SK-N-SH treated with all-trans-retinoic acid at 6 μM for 48 hours (cell line): Measurements from ENCODE around the gene MRPS5.

Experiments used
- ATAC-seq: fragments of 200-7000 bp; cut with Tn5 transposase; 3 replicates; pipeline ENCODE4 v1.9.1; 2020; ENCODE audit warnings: mild to moderate bottlenecking, moderate library complexity
- ARNTL ChIP-seq: fragments of 450-650 bp; formaldehyde crosslinking; IDR thresholded peaks from 2 replicates; pipeline ENCODE4 v1.5.0; 2020; ENCODE audit warnings: low read depth, mild to moderate bottlenecking, moderate library complexity, borderline replicate concordance
- BACH2 ChIP-seq: fragments of 250-450 bp; sonication (Bioruptor Pico); IDR thresholded peaks from 2 replicates; pipeline ENCODE4 v1.9.0; 2021; ENCODE audit warnings: mild to moderate bottlenecking, borderline replicate concordance
- CSDC2 ChIP-seq: fragments of 250-450 bp; sonication (Bioruptor Pico); IDR thresholded peaks from 2 replicates; pipeline ENCODE4 v1.5.0; 2020; ENCODE audit warnings: mild to moderate bottlenecking, moderate library complexity
- CSRNP3 ChIP-seq: fragments of 250-450 bp; sonication (Bioruptor Pico); IDR thresholded peaks from 2 replicates; pipeline ENCODE4 v1.5.1; 2021; ENCODE audit warnings: mild to moderate bottlenecking, moderate library complexity
- ESRRG ChIP-seq: fragments of 250-450 bp; sonication (Bioruptor Pico); IDR thresholded peaks from 2 replicates; pipeline ENCODE4 v1.6.1; 2021; ENCODE audit warnings: mild to moderate bottlenecking
- GLIS3 ChIP-seq: fragments of 250-450 bp; sonication (Bioruptor Pico); IDR thresholded peaks from 2 replicates; pipeline ENCODE4 v1.5.0; 2020; ENCODE audit warnings: mild to moderate bottlenecking, moderate library complexity
- OSR1 ChIP-seq: fragments of 250-450 bp; sonication (Bioruptor Pico); IDR thresholded peaks from 2 replicates; pipeline ENCODE4 v1.8.0; 2022; ENCODE audit warnings: moderate library complexity, mild to moderate bottlenecking, inconsistent platforms
- POU6F1 ChIP-seq: fragments of 250-450 bp; sonication (Bioruptor Pico); IDR thresholded peaks from 2 replicates; pipeline ENCODE4 v1.8.0; 2021; ENCODE audit warnings: low read depth, mild to moderate bottlenecking, moderate library complexity, borderline replicate concordance
- RARB ChIP-seq: fragments of 250-450 bp; sonication (Bioruptor Pico); IDR thresholded peaks from 2 replicates; pipeline ENCODE4 v1.8.0; 2021; ENCODE audit warnings: mild to moderate bottlenecking, moderate library complexity
- TCF4 ChIP-seq: fragments of 250-450 bp; sonication (Bioruptor Pico); IDR thresholded peaks from 2 replicates; pipeline ENCODE4 v1.8.0; 2021; ENCODE audit warnings: mild to moderate bottlenecking, moderate library complexity, borderline replicate concordance
- TOX ChIP-seq: fragments of 250-450 bp; sonication (Bioruptor Pico); IDR thresholded peaks from 2 replicates; pipeline ENCODE4 v1.8.0; 2021; ENCODE audit warnings: mild to moderate bottlenecking, moderate library complexity, borderline replicate concordance
- TSHZ2 ChIP-seq: fragments of 250-450 bp; sonication (Bioruptor Pico); IDR thresholded peaks from 2 replicates; pipeline ENCODE4 v1.5.0; 2020; ENCODE audit warnings: mild to moderate bottlenecking, moderate library complexity
- ZFP3 ChIP-seq: fragments of 250-450 bp; sonication (Bioruptor Pico); IDR thresholded peaks from 2 replicates; pipeline ENCODE4 v1.5.0; 2020; ENCODE audit warnings: mild to moderate bottlenecking, moderate library complexity
- ZNF565 ChIP-seq: fragments of 450-650 bp; formaldehyde crosslinking; conservative IDR thresholded peaks from 2 replicates; pipeline ENCODE4 v1.5.0; 2020; ENCODE audit warnings: low read depth, mild to moderate bottlenecking, moderate library complexity
- ZNF70 ChIP-seq: fragments of 450-650 bp; formaldehyde crosslinking; IDR thresholded peaks from 2 replicates; pipeline ENCODE4 v1.5.0; 2020; ENCODE audit warnings: mild to moderate bottlenecking, moderate library complexity
- ZNF8 ChIP-seq: fragments of 450-650 bp; formaldehyde crosslinking; IDR thresholded peaks from 2 replicates; pipeline ENCODE4 v1.5.0; 2020; ENCODE audit warnings: mild to moderate bottlenecking, moderate library complexity
- TF ChIP-seq, protein P1 (sequence below): fragments of 250-450 bp; sonication (Bioruptor Pico); IDR thresholded peaks from 2 replicates; pipeline ENCODE4 v1.8.0; 2020; ENCODE audit warnings: mild to moderate bottlenecking, moderate library complexity, borderline replicate concordance

The MRPS5 gene

GRCh38 chr2:95057535-95058370 is 63.9 kb downstream of the MRPS5 start:
- ATAC-seq = no peak
- TF ChIP-seq CSDC2 (no peak), ESRRG (CRISPR knock-in tag) (no peak), ARNTL (CRISPR knock-in tag) (no peak), ZNF70 (no peak), TSHZ2 (CRISPR knock-in tag) (no peak), ZNF565 (CRISPR knock-in tag) (no peak), ZNF8 (no peak), OSR1 (CRISPR knock-in tag) (no peak), POU6F1 (CRISPR knock-in tag) (no peak), TOX (CRISPR knock-in tag) (no peak)
- TF ChIP-seq, protein P1, sequence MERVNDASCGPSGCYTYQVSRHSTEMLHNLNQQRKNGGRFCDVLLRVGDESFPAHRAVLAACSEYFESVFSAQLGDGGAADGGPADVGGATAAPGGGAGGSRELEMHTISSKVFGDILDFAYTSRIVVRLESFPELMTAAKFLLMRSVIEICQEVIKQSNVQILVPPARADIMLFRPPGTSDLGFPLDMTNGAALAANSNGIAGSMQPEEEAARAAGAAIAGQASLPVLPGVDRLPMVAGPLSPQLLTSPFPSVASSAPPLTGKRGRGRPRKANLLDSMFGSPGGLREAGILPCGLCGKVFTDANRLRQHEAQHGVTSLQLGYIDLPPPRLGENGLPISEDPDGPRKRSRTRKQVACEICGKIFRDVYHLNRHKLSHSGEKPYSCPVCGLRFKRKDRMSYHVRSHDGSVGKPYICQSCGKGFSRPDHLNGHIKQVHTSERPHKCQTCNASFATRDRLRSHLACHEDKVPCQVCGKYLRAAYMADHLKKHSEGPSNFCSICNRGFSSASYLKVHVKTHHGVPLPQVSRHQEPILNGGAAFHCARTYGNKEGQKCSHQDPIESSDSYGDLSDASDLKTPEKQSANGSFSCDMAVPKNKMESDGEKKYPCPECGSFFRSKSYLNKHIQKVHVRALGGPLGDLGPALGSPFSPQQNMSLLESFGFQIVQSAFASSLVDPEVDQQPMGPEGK = no peak

GRCh38 chr2:95056461-95057459 is 64.8 kb downstream of the MRPS5 start:
- TF ChIP-seq ZFP3 (CRISPR knock-in tag) = no peak
- TF ChIP-seq BACH2 (CRISPR knock-in tag) = no peak
- TF ChIP-seq, protein P1 = no peak
- TF ChIP-seq GLIS3 = no peak
- no peak for TF ChIP-seq CSRNP3 (CRISPR knock-in tag)
- TF ChIP-seq RARB (CRISPR knock-in tag) = no peak
- no peak for TF ChIP-seq TCF4
- TF ChIP-seq OSR1 (CRISPR knock-in tag) = no peak
- no peak for TF ChIP-seq ZNF70
- TF ChIP-seq CSDC2 = no peak
- TF ChIP-seq TOX (CRISPR knock-in tag) = no peak
- TF ChIP-seq ZNF565 (CRISPR knock-in tag) = no peak
- TF ChIP-seq TSHZ2 (CRISPR knock-in tag) = no peak
- ATAC-seq = no peak
